HepG2 (cell line): Measurements from ENCODE around the gene EXOSC9. TPM values are rescaled to one million over a fixed set of nuclear protein-coding genes. Genes with fewer than 3 reads are reported as not detected.

Source experiments
- ATAC-seq: fragments of 200-7000 bp; cut with Tn5 transposase; 3 replicates; pipeline ENCODE4 v1.9.1; 2020; ENCODE audit warnings: mild to moderate bottlenecking, moderate library complexity
- BruUV-seq: library from RNA; stranded (reverse); fragments of 400-500 nt; replicated peaks from 2 replicates; lab custom pipeline; 2021; lab: Mats Ljungman, UMichigan
- CTCF ChIA-PET: fragments of 300-600 bp; formaldehyde crosslinking; extraction: SDS; loops from one replicate; lab custom pipeline; 2021; ENCODE audit warnings: low total read pairs, inconsistent platforms, low intra/inter-chr PET ratio; lab: Yijun Ruan, JAX
- POLR2A ChIA-PET: fragments of 350-600 bp; sonication (Branson Sonifier 250); formaldehyde crosslinking; loops from one replicate; lab custom pipeline; 2020; ENCODE audit warnings: antibody characterized with exemption, inconsistent platforms; lab: Yijun Ruan, JAX
- DNase-seq: peaks from one replicate; pipeline ENCODE4 v3.0.0-alpha.2; 2015; ENCODE audit warnings: low spot score
- FAIRE-seq: peaks from 3 replicates; lab custom pipeline; 2011; peaks lifted over from hg19 to GRCh38; lab: Jason Lieb, UNC
- H2AFZ ChIP-seq: one replicate; pipeline ENCODE4 v1.6.1; 2011; ENCODE audit warnings: low read length, inconsistent platforms
- H3K27ac ChIP-seq: fragments of 300-600 bp; 3 replicates; pipeline ENCODE4 v1.8.0; 2011; ENCODE audit warnings: mixed run types, mild to moderate bottlenecking, mixed read lengths, low read length, inconsistent platforms; ENCODE audit not compliant: insufficient read depth; ENCODE audit errors: extremely low read length
- H3K27me3 ChIP-seq, 2 experiments: fragments of 200-600 bp in 1 of 2; 2 replicates in 1 of 2; 3 replicates in 1 of 2; pipeline versions ENCODE4 v1.6.0 to v1.8.0; 2011; ENCODE audit warnings: low read length in 2 of 2, mild to moderate bottlenecking in 2 of 2, moderate library complexity in 2 of 2, inconsistent platforms in 1 of 2; ENCODE audit not compliant: insufficient read depth in 2 of 2, control insufficient read depth in 1 of 2
- H3K36me3 ChIP-seq, 2 experiments: fragments of 200-600 bp in 1 of 2; replicated peaks in 1 of 2; 2 replicates in 1 of 2; 3 replicates in 1 of 2; pipeline versions ENCODE4 v1.5.1 to v1.8.0; 2011; ENCODE audit warnings: low read length in 2 of 2, inconsistent platforms in 1 of 2; ENCODE audit not compliant: insufficient read depth in 2 of 2, control insufficient read depth in 1 of 2
- H3K4me1 ChIP-seq: 2 replicates; pipeline ENCODE4 v1.5.1; 2012; ENCODE audit warnings: low read length, inconsistent platforms; ENCODE audit not compliant: insufficient read depth
- H3K4me2 ChIP-seq: 2 replicates; pipeline ENCODE4 v1.6.0; 2011; ENCODE audit warnings: low read depth, low read length, inconsistent platforms
- H3K4me3 ChIP-seq, 3 experiments: fragments of 200-600 bp in 1 of 3; sonication (generic), shearing (Covaris generic) in 1 of 3; replicated peaks in 1 of 3; 2 replicates each; pipeline ENCODE4 v1.5.1; 2011 to 2016; ENCODE audit warnings: low read length in 3 of 3, inconsistent platforms in 2 of 3, low read depth in 2 of 3, mild to moderate bottlenecking in 2 of 3, control low read depth in 1 of 3, mixed read lengths in 1 of 3; ENCODE audit not compliant: insufficient read depth in 1 of 3
- H3K79me2 ChIP-seq: one replicate; pipeline ENCODE4 v1.6.1; 2011; ENCODE audit warnings: low read length, inconsistent platforms; ENCODE audit not compliant: insufficient read depth
- H3K9ac ChIP-seq: 2 replicates; pipeline ENCODE4 v1.6.0; 2011; ENCODE audit warnings: mild to moderate bottlenecking, low read depth, low read length, inconsistent platforms; ENCODE audit not compliant: insufficient read depth
- H3K9me3 ChIP-seq: 2 replicates; pipeline ENCODE4 v1.5.1; 2012; ENCODE audit warnings: mild to moderate bottlenecking, low read length
- H4K20me1 ChIP-seq: 2 replicates; pipeline ENCODE4 v1.6.0; 2011; ENCODE audit warnings: inconsistent platforms, mild to moderate bottlenecking, low read length, moderate library complexity; ENCODE audit not compliant: insufficient read depth
- ETV5 ChIP-seq: IDR thresholded peaks from 2 replicates; pipeline ENCODE4 v1.6.1; 2018; ENCODE audit warnings: missing biosample characterization, missing genetic modification reagents, inconsistent platforms, borderline replicate concordance
- KDM4B ChIP-seq: sonication (generic); formaldehyde crosslinking; IDR thresholded peaks from 2 replicates; pipeline ENCODE4 v1.4.0; 2020; ENCODE audit warnings: missing genetic modification reagents
- MAZ ChIP-seq, 2 experiments: sonication (generic) in 1 of 2; formaldehyde crosslinking in 1 of 2; IDR thresholded peaks; 2 replicates each; pipeline versions ENCODE4 v1.5.0 to v1.6.1; 2012 to 2020; ENCODE audit warnings: low read depth in 2 of 2, mild to moderate bottlenecking in 2 of 2, borderline replicate concordance in 1 of 2, improper control_type of control experiment in 1 of 2, low read length in 1 of 2, missing genetic modification reagents in 1 of 2, moderate library complexity in 1 of 2
- NFRKB ChIP-seq: fragments of 450-650 bp; IDR thresholded peaks from 2 replicates; pipeline ENCODE4 v1.6.1; 2017
- NPAS2 ChIP-seq: sonication (generic); formaldehyde crosslinking; IDR thresholded peaks from 2 replicates; pipeline ENCODE4 v1.8.0; 2022; ENCODE audit warnings: mild to moderate bottlenecking, missing genetic modification reagents, borderline replicate concordance
- PLSCR1 ChIP-seq: sonication (generic); formaldehyde crosslinking; IDR thresholded peaks from 2 replicates; pipeline ENCODE4 v1.5.0; 2020; ENCODE audit warnings: missing genetic modification reagents, mild to moderate bottlenecking, borderline replicate concordance
- RARG ChIP-seq: sonication (generic); formaldehyde crosslinking; IDR thresholded peaks from 2 replicates; pipeline ENCODE4 v1.4.0; 2020; ENCODE audit warnings: low read depth, mild to moderate bottlenecking, missing genetic modification reagents
- RFX3 ChIP-seq: IDR thresholded peaks from 2 replicates; pipeline ENCODE4 v1.6.1; 2016; ENCODE audit warnings: missing biosample characterization, missing genetic modification reagents
- RORA ChIP-seq: sonication (generic); formaldehyde crosslinking; IDR thresholded peaks from 2 replicates; pipeline ENCODE4 v1.5.0; 2020; ENCODE audit warnings: mild to moderate bottlenecking, missing genetic modification reagents, moderate library complexity
- TRIM24 ChIP-seq: sonication (generic); formaldehyde crosslinking; IDR thresholded peaks from 2 replicates; pipeline ENCODE4 v1.8.0; 2022; ENCODE audit warnings: mild to moderate bottlenecking, missing genetic modification reagents
- UBTF ChIP-seq: sonication (generic); formaldehyde crosslinking; IDR thresholded peaks from 2 replicates; pipeline ENCODE4 v1.4.0; 2020; ENCODE audit warnings: mild to moderate bottlenecking, missing genetic modification reagents
- USF2 ChIP-seq, 2 experiments: sonication (generic) in 1 of 2; formaldehyde crosslinking in 1 of 2; IDR thresholded peaks; 2 replicates each; pipeline versions ENCODE4 v1.5.1 to v1.6.1; 2011 to 2020; ENCODE audit warnings: borderline replicate concordance in 1 of 2, low read depth in 1 of 2, low read length in 1 of 2, mild to moderate bottlenecking in 1 of 2, missing genetic modification reagents in 1 of 2, moderate library complexity in 1 of 2
- ZBTB43 ChIP-seq: sonication (generic); formaldehyde crosslinking; conservative IDR thresholded peaks from 2 replicates; pipeline ENCODE4 v1.4.0; 2020; ENCODE audit warnings: missing genetic modification reagents
- ZC3H13 ChIP-seq: sonication (generic); formaldehyde crosslinking; IDR thresholded peaks from 2 replicates; pipeline ENCODE4 v1.8.1; 2023; ENCODE audit warnings: mild to moderate bottlenecking, missing genetic modification reagents, moderate library complexity
- ZEB1 ChIP-seq: IDR thresholded peaks from 2 replicates; pipeline ENCODE4 v1.6.1; 2012; ENCODE audit warnings: mild to moderate bottlenecking, low read depth, inconsistent platforms; ENCODE audit not compliant: insufficient replicate concordance
- ZNF205 ChIP-seq: IDR thresholded peaks from 2 replicates; pipeline ENCODE4 v1.6.1; 2018; ENCODE audit warnings: missing biosample characterization, missing genetic modification reagents
- ZNF543 ChIP-seq: sonication (generic); formaldehyde crosslinking; IDR thresholded peaks from 2 replicates; pipeline ENCODE4 v1.4.0; 2020; ENCODE audit warnings: mild to moderate bottlenecking, missing genetic modification reagents
- WGBS: methylation state at CpG from one replicate; pipeline ENCODE4 v1.1.6; 2017; ENCODE audit warnings: low lambda C conversion rate; 5-methylcytosine and 5-hydroxymethylcytosine counted together
- in situ Hi-C: cut with HindIII; loops from 2 replicates; pipeline ENCODE4 v1.10.0; 2017; ENCODE audit warnings: low pct_unique_long_range_greater_than_20kb; ENCODE audit not compliant: extremely low pct_ligation_motif_present
- intact Hi-C: fragments of 100-400 bp; cut with micrococcal nuclease; formaldehyde crosslinking; loops from one replicate; pipeline ENCODE4 v1.10.0; 2022; ENCODE audit not compliant: unreplicated experiment
- polyA plus RNA-seq, 8 experiments: library from polyadenylated mRNA; depleted of rRNA in 3 of 8; stranded (reverse) in 7 of 8; unstranded in 1 of 8; fragments of >200 nt; fragmentation: Illumina TruSeq in 4 of 8; extraction: Trizol in 4 of 8; gene quantifications; 2 replicates each; pipeline versions ENCODE4 v1.2.1 to v1.2.3, GENCODE V29; 2011 to 2016; ENCODE audit warnings: low read depth in 4 of 8, missing spikeins in 1 of 8, mixed read lengths in 1 of 8; ENCODE audit not compliant: insufficient read depth in 1 of 8
- total RNA-seq, 5 experiments: library from RNA; depleted of rRNA; stranded (reverse); fragments of >200 nt; fragmentation: Illumina TruSeq; extraction: Trizol; gene quantifications; 2 replicates each; pipeline ENCODE4 v1.2.3, GENCODE V29; 2016; ENCODE audit warnings: low read depth in 1 of 5

The EXOSC9 gene
- total and polyA plus RNA-seq, 2 of the 13 experiments (the other 11 are each of a cell fraction or from before 2014, with no cell fraction given): 26.0 to 48.0 TPM

- in situ Hi-C loops: no loop called here
- Histone ChIP-seq H3K9ac (no peak overlapping the region), H3K4me2 (no peak overlapping the region), H3K4me1 (peaks cover 23% of the 10 kb centered on the region), H2AFZ (no peak overlapping the region), H3K4me3 (no peak overlapping the region), H3K27me3 (no peaks in the 10 kb centered on the region), H3K36me3 (no peaks in the 10 kb centered on the region), H3K27ac (no peak overlapping the region), H4K20me1 (no peaks in the 10 kb centered on the region), H3K79me2 (no peaks in the 10 kb centered on the region), H3K9me3 (no peaks in the 10 kb centered on the region)
- POLR2A ChIA-PET: no interaction called here
- intact Hi-C loops: no loop called here
- FAIRE-seq (no peak), DNase-seq (no peak), ATAC-seq (no peak)
- CTCF ChIA-PET: no interaction called here
- no TSS peak for BruUV-seq
- 85% methylated on average over 3 of the region's 3 CpGs for WGBS
- TF ChIP-seq ZNF543 (CRISPR knock-in tag) (no peak), RFX3 (no peak), ZEB1 (no peak), MAZ (IDR thresholded peaks at IDR 0.05; ENCODE audit: borderline replicate concordance, low read depth, low read length) (no peak), MAZ (CRISPR knock-in tag; IDR thresholded peaks at IDR 0.05; ENCODE audit: low read depth) (no peak), KDM4B (CRISPR knock-in tag) (no peak), RORA (no peak), ZNF205 (CRISPR knock-in tag) (no peak), ZC3H13 (CRISPR knock-in tag) (no peak), ZBTB43 (CRISPR knock-in tag) (no peak), ETV5 (no peak), USF2 (IDR thresholded peaks at IDR 0.05; ENCODE audit: low read depth, low read length) (no peak), USF2 (CRISPR knock-in tag; IDR thresholded peaks at IDR 0.05; ENCODE audit: borderline replicate concordance) (no peak), TRIM24 (no peak), NFRKB (no peak), UBTF (CRISPR knock-in tag) (no peak), RARG (CRISPR knock-in tag) (no peak), PLSCR1 (CRISPR knock-in tag) (no peak), NPAS2 (CRISPR knock-in tag) (no peak)
Measured at GRCh38 chr4:121789960-121790829, 10.9 kb upstream of the EXOSC9 start.
